Measurements from ENCODE around the gene ATXN7L1.
"Not testable (repeated sequence)": the region's sequence is repeated elsewhere in the genome, so short reads cannot be mapped to it uniquely, and the experiment has no call there.

Gene ATXN7L1

GRCh38 chr7:105805447-105806019 is 70.9 kb downstream of the ATXN7L1 start:
- peak; percentile 37 for DNase-seq (ENCODE audit: low read depth, low spot score)

- no peak for DNase-seq (ENCODE audit: low read depth, low spot score)
These were observed 73.0 kb downstream of the ATXN7L1 start for GRCh38 chr7:105803429-105803736.

- peak; percentile 39 for DNase-seq (ENCODE audit: low read depth, low spot score)
These were observed 73.6 kb downstream of the ATXN7L1 start for GRCh38 chr7:105802604-105803428.

GRCh38 chr7:105800849-105801534 is 75.4 kb downstream of the ATXN7L1 start:
- DNase-seq (ENCODE audit: low read depth, low spot score), result no peak

- peak; percentile 42 for DNase-seq (ENCODE audit: low read depth, low spot score)
These were observed 76.0 kb downstream of the ATXN7L1 start for GRCh38 chr7:105800442-105800841.

- DNase-seq (ENCODE audit: low read depth, low spot score), result no peak
These were observed 76.7 kb downstream of the ATXN7L1 start for GRCh38 chr7:105799677-105800076.

- no peak for DNase-seq (ENCODE audit: low read depth, low spot score)
These were observed 77.4 kb downstream of the ATXN7L1 start for GRCh38 chr7:105799006-105799405.

- DNase-seq (ENCODE audit: low read depth, low spot score), result no peak
These were observed 78.7 kb downstream of the ATXN7L1 start for GRCh38 chr7:105797652-105798051.

- DNase-seq (ENCODE audit: low read depth, low spot score), result no peak
These were observed 80.0 kb downstream of the ATXN7L1 start for GRCh38 chr7:105796365-105796764.

- DNase-seq (ENCODE audit: low read depth, low spot score), result peak; percentile 64
These were observed 81.4 kb downstream of the ATXN7L1 start for GRCh38 chr7:105794741-105795729.

- DNase-seq (ENCODE audit: low read depth, low spot score), result no peak
These were observed 83.7 kb downstream of the ATXN7L1 start for GRCh38 chr7:105792488-105793370.

- DNase-seq (ENCODE audit: low read depth, low spot score), result no peak
These were observed 84.5 kb downstream of the ATXN7L1 start for GRCh38 chr7:105791926-105792325.

GRCh38 chr7:105790996-105791395 is 85.4 kb downstream of the ATXN7L1 start:
- DNase-seq (ENCODE audit: low read depth, low spot score), result no peak

GRCh38 chr7:105790452-105790851 is 85.9 kb downstream of the ATXN7L1 start:
- DNase-seq (ENCODE audit: low read depth, low spot score), result not testable (repeated sequence)

GRCh38 chr7:105788816-105789349 is 87.5 kb downstream of the ATXN7L1 start:
- DNase-seq (ENCODE audit: low read depth, low spot score), result no peak

GRCh38 chr7:105788356-105788755 is 88.0 kb downstream of the ATXN7L1 start:
- DNase-seq (ENCODE audit: low read depth, low spot score), result no peak

GRCh38 chr7:105787793-105788192 is 88.6 kb downstream of the ATXN7L1 start:
- no peak for DNase-seq (ENCODE audit: low read depth, low spot score)

- DNase-seq (ENCODE audit: low read depth, low spot score), result no peak
These were observed 89.6 kb downstream of the ATXN7L1 start for GRCh38 chr7:105786520-105787470.

- peak; percentile 85 for DNase-seq (ENCODE audit: low read depth, low spot score)
These were observed 93.9 kb downstream of the ATXN7L1 start for GRCh38 chr7:105782391-105783042.
